ENCODE data around the gene DUSP22.
"Not testable (repeated sequence)": the region's sequence is repeated elsewhere in the genome, so short reads cannot be mapped to it uniquely, and the experiment has no call there.

Gene DUSP22, protein sequence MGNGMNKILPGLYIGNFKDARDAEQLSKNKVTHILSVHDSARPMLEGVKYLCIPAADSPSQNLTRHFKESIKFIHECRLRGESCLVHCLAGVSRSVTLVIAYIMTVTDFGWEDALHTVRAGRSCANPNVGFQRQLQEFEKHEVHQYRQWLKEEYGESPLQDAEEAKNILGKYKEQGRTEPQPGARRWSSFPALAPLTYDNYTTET

GRCh38 chr6:291697-292505 lies at the start of gene DUSP22:
TSS of gene DUSP22 (plus strand) at chr6:292487. CDS start at chr6:292540, 53 bp downstream.
- H3K4me3 ChIP-seq (ENCODE audit: low read length), result peak within 1 kb of the TSS; percentile 84
- TF ChIP-seq, protein P1, sequence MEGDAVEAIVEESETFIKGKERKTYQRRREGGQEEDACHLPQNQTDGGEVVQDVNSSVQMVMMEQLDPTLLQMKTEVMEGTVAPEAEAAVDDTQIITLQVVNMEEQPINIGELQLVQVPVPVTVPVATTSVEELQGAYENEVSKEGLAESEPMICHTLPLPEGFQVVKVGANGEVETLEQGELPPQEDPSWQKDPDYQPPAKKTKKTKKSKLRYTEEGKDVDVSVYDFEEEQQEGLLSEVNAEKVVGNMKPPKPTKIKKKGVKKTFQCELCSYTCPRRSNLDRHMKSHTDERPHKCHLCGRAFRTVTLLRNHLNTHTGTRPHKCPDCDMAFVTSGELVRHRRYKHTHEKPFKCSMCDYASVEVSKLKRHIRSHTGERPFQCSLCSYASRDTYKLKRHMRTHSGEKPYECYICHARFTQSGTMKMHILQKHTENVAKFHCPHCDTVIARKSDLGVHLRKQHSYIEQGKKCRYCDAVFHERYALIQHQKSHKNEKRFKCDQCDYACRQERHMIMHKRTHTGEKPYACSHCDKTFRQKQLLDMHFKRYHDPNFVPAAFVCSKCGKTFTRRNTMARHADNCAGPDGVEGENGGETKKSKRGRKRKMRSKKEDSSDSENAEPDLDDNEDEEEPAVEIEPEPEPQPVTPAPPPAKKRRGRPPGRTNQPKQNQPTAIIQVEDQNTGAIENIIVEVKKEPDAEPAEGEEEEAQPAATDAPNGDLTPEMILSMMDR (conservative IDR thresholded peaks at IDR 0.05; ENCODE audit: low read length), result no peak
- DNase-seq (ENCODE audit: low read depth), result peak; percentile 84

DNA sequence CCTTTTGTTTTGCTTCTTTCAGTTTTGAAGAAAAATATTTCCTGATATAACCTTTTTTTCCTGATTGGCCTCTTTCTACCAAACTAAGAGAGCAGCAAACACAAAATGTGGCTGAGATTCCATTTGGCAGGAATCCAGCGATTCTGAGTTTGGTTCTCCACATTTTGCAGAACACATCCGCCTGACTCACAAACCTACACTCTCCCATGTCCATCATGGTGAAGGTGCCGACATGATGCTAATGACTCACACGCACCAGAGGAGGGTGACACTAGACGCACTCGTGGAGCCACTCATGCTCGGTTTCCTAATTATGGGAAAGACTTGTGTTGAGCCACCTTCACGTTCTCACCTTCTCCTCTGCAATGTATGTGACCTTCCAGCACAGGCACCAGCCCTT lies 45.9 kb upstream of the DUSP22 start:
- H3K4me3 ChIP-seq (ENCODE audit: low read length), result no peak overlapping the region
- DNase-seq (ENCODE audit: low read depth), result no peak
- TF ChIP-seq, protein P1 (conservative IDR thresholded peaks at IDR 0.05; ENCODE audit: low read length), result no peak

GRCh38 chr6:247351-247750 lies 44.9 kb upstream of the DUSP22 start:
- H3K4me3 ChIP-seq (ENCODE audit: low read length), result no peak overlapping the region
- DNase-seq (ENCODE audit: low read depth), result no peak
- TF ChIP-seq, protein P1 (conservative IDR thresholded peaks at IDR 0.05; ENCODE audit: low read length), result no peak

DNA sequence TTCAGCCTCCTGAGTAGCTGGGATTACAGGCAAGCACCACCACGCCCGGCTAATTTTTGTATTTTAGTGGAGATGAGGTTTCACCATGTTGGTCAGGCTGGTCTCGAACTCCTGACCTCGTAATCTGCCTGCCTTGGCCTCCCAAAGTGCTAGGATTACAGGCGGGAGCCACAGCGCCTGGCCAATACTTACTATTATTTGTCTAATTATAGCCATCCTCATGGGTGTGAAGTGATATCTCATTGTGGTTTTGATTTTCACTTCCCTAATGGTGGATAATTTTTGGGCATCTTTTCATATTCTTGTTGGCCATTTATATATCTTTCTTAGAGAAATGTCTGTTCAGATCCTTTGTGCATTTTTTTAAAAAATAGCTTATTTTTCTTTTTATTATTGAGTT lies 44.2 kb upstream of the DUSP22 start:
- not testable (repeated sequence) for DNase-seq (ENCODE audit: low read depth)

DNA sequence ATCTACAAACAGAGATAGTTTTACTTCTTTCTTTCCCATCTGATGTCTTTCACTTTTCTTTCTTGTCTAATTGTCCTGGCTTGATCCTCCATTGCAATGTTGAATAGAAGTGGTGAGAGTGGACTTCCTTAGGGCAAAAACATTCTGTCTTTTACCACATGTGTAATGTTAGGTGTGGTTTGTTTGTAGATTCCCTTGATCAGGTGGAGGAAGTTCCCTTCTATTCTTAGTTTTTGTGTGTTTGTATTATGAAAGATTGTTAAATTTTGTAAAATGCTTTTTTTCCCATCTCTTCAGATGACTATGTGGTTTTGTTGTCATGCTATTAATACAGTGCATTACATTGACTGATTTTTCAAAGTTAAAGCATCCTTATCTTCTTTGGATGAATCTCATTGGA lies 41.6 kb upstream of the DUSP22 start:
- TF ChIP-seq, protein P1 (conservative IDR thresholded peaks at IDR 0.05; ENCODE audit: low read length), result no peak
- DNase-seq (ENCODE audit: low read depth), result no peak
- H3K4me3 ChIP-seq (ENCODE audit: low read length), result no peak overlapping the region

More for the DNA sequence above, 44.2 kb upstream of the DUSP22 start:
- H3K4me3 ChIP-seq (ENCODE audit: low read length), result not testable (repeated sequence)

- TF ChIP-seq, protein P1 (conservative IDR thresholded peaks at IDR 0.05; ENCODE audit: low read length), result no peak
- DNase-seq (ENCODE audit: low read depth), result no peak
- H3K4me3 ChIP-seq (ENCODE audit: low read length), result no peak overlapping the region
Observed at GRCh38 chr6:251920-252319, 40.4 kb upstream of the DUSP22 start.

GRCh38 chr6:252775-253535 lies 39.3 kb upstream of the DUSP22 start:
- no peak for DNase-seq (ENCODE audit: low read depth)
- TF ChIP-seq, protein P1 (conservative IDR thresholded peaks at IDR 0.05; ENCODE audit: low read length), result no peak

More at GRCh38 chr6:252775-253535, 39.3 kb upstream of the DUSP22 start:
- H3K4me3 ChIP-seq (ENCODE audit: low read length), result no peak overlapping the region
